IMR-90 (cell line): ENCODE measurements around the gene MTCL3.

ENCODE experiments used
- ATAC-seq: fragments of 200-7000 bp; cut with Tn5 transposase; 2 replicates; pipeline ENCODE4 v1.9.1; 2020; ENCODE audit warnings: low read depth, mild to moderate bottlenecking, moderate library complexity
- BruUV-seq: library from RNA; stranded (reverse); fragments of 400-500 nt; replicated peaks from 2 replicates; lab custom pipeline; 2021; lab: Mats Ljungman, UMichigan
- CTCF ChIA-PET: fragments of 300-600 bp; formaldehyde crosslinking; extraction: SDS; loops from one replicate; lab custom pipeline; 2021; ENCODE audit warnings: antibody characterized with exemption; lab: Yijun Ruan, JAX
- POLR2A ChIA-PET: fragments of 300-600 bp; sonication (Branson Sonifier 250); formaldehyde crosslinking; loops from one replicate; lab custom pipeline; 2022; ENCODE audit warnings: antibody characterized with exemption; ENCODE audit not compliant: unreplicated experiment; lab: Charles Lee
- DNase-seq: peaks from one replicate; pipeline ENCODE4 v3.0.0; 2013
- H2AFZ ChIP-seq: replicated peaks from 2 replicates; pipeline ENCODE3; 2013; ENCODE audit warnings: low read length, mild to moderate bottlenecking; ENCODE audit not compliant: poor library complexity
- H2AK5ac ChIP-seq: 2 replicates; pipeline ENCODE4 v1.6.1; 2013; ENCODE audit warnings: low read depth, low read length, inconsistent platforms
- H2AK9ac ChIP-seq: replicated peaks from 2 replicates; pipeline ENCODE3; 2013; ENCODE audit warnings: mild to moderate bottlenecking, low read depth, low read length, moderate library complexity; ENCODE audit not compliant: poor library complexity
- H2BK120ac ChIP-seq: 2 replicates; pipeline ENCODE4 v1.6.1; 2013; ENCODE audit warnings: low read depth, low read length, inconsistent platforms
- H2BK15ac ChIP-seq: 3 replicates; pipeline ENCODE4 v1.6.1; 2013; ENCODE audit warnings: low read depth, low read length, inconsistent platforms
- H2BK20ac ChIP-seq: 2 replicates; pipeline ENCODE4 v1.6.1; 2013; ENCODE audit warnings: low read depth, mild to moderate bottlenecking, inconsistent platforms, low read length, moderate library complexity
- H2BK5ac ChIP-seq: 2 replicates; pipeline ENCODE4 v1.6.1; 2013; ENCODE audit warnings: mild to moderate bottlenecking, low read depth, low read length, inconsistent platforms; ENCODE audit not compliant: poor library complexity, severe bottlenecking
- H3K14ac ChIP-seq: replicated peaks from 2 replicates; pipeline ENCODE4 v1.6.1; 2013; ENCODE audit warnings: low read depth, low read length, inconsistent platforms
- H3K18ac ChIP-seq: 2 replicates; pipeline ENCODE4 v1.6.1; 2013; ENCODE audit warnings: low read depth, low read length, control low read depth
- H3K23ac ChIP-seq: 2 replicates; pipeline ENCODE4 v1.6.1; 2013; ENCODE audit warnings: low read depth, low read length, inconsistent platforms
- H3K27ac ChIP-seq: 2 replicates; pipeline ENCODE4 v1.5.1; 2013; ENCODE audit warnings: mild to moderate bottlenecking, control low read depth, low read length; ENCODE audit not compliant: insufficient read depth
- H3K27me3 ChIP-seq: 2 replicates; pipeline ENCODE4 v1.6.1; 2013; ENCODE audit warnings: low read length; ENCODE audit not compliant: control insufficient read depth, insufficient read depth
- H3K36me3 ChIP-seq: 2 replicates; pipeline ENCODE4 v1.6.1; 2013; ENCODE audit warnings: low read length, mixed read lengths; ENCODE audit not compliant: control insufficient read depth, insufficient read depth
- H3K4ac ChIP-seq: 2 replicates; pipeline ENCODE4 v1.6.1; 2013; ENCODE audit warnings: low read depth, low read length, inconsistent platforms
- H3K4me1 ChIP-seq: 2 replicates; pipeline ENCODE4 v1.6.1; 2013; ENCODE audit warnings: low read length, mixed read lengths; ENCODE audit not compliant: control insufficient read depth, insufficient read depth
- H3K4me2 ChIP-seq: 2 replicates; pipeline ENCODE4 v1.6.1; 2013; ENCODE audit warnings: low read depth, mild to moderate bottlenecking, control low read depth, low read length, moderate library complexity
- H3K4me3 ChIP-seq: 2 replicates; pipeline ENCODE4 v1.5.1; 2013; ENCODE audit warnings: low read depth, mild to moderate bottlenecking, control low read depth, low read length, moderate library complexity; ENCODE audit not compliant: insufficient read depth
- H3K56ac ChIP-seq: 2 replicates; pipeline ENCODE4 v1.6.1; 2013; ENCODE audit warnings: low read length, inconsistent platforms; ENCODE audit not compliant: insufficient read depth; ENCODE audit errors: extremely low read depth
- H3K79me1 ChIP-seq, 2 experiments: 2 replicates each; pipeline ENCODE4 v1.6.1; 2013; ENCODE audit warnings: low read length in 2 of 2, inconsistent platforms in 1 of 2, low read depth in 1 of 2
- H3K9ac ChIP-seq: 2 replicates; pipeline ENCODE4 v1.6.1; 2013; ENCODE audit warnings: low read depth, low read length, control low read depth
- H3K9me1 ChIP-seq: 2 replicates; pipeline ENCODE4 v1.6.1; 2013; ENCODE audit warnings: low read length, inconsistent platforms; ENCODE audit not compliant: insufficient read depth
- H3K9me3 ChIP-seq: 2 replicates; pipeline ENCODE4 v1.6.1; 2013; ENCODE audit warnings: low read length; ENCODE audit not compliant: control insufficient read depth, insufficient read depth
- H4K20me1 ChIP-seq: 2 replicates; pipeline ENCODE4 v1.6.1; 2013; ENCODE audit warnings: low read length, inconsistent platforms; ENCODE audit not compliant: insufficient read depth
- H4K5ac ChIP-seq: 2 replicates; pipeline ENCODE4 v1.6.1; 2013; ENCODE audit warnings: mild to moderate bottlenecking, low read depth, low read length, control low read depth
- H4K8ac ChIP-seq, 2 experiments: 2 replicates each; pipeline ENCODE4 v1.6.1; 2013; ENCODE audit warnings: low read depth in 2 of 2, low read length in 2 of 2, control low read depth in 1 of 2, inconsistent platforms in 1 of 2
- H4K91ac ChIP-seq: 2 replicates; pipeline ENCODE4 v1.6.1; 2013; ENCODE audit warnings: low read depth, low read length, inconsistent platforms; ENCODE audit not compliant: insufficient read depth
- BHLHE40 ChIP-seq: fragments of 150-350 bp; IDR thresholded peaks from 2 replicates; pipeline ENCODE4 v1.6.1; 2016; ENCODE audit warnings: mild to moderate bottlenecking, low read depth, low read length
- MAZ ChIP-seq: IDR thresholded peaks from 2 replicates; pipeline ENCODE4 v1.6.1; 2012; ENCODE audit warnings: low read depth, mild to moderate bottlenecking, low read length, improper control_type of control experiment, moderate library complexity, borderline replicate concordance
- NFE2L2 ChIP-seq: fragments of 150-350 bp; IDR thresholded peaks from 2 replicates; pipeline ENCODE4 v1.6.1; 2016; ENCODE audit warnings: low read depth, mild to moderate bottlenecking, low read length
- RAD21 ChIP-seq: IDR thresholded peaks from 2 replicates; pipeline ENCODE4 v1.6.1; 2012; ENCODE audit warnings: low read length, improper control_type of control experiment
- SMC3 ChIP-seq: fragments of 150-350 bp; IDR thresholded peaks from 2 replicates; pipeline ENCODE4 v1.6.1; 2016; ENCODE audit warnings: low read depth, mild to moderate bottlenecking, antibody characterized with exemption, low read length, moderate library complexity
- USF2 ChIP-seq: fragments of 150-350 bp; IDR thresholded peaks from 2 replicates; pipeline ENCODE4 v1.6.1; 2017; ENCODE audit warnings: mild to moderate bottlenecking, antibody characterized with exemption, low read length, low read depth
- WGBS, 2 experiments: methylation state at CpG; one replicate each; pipeline versions ENCODE4 v1.1.5 to v1.1.7; 2013; ENCODE audit warnings: missing lambda C conversion rate in 2 of 2; ENCODE audit not compliant: insufficient read length in 1 of 2; ENCODE audit errors: extremely low coverage in 2 of 2; 5-methylcytosine and 5-hydroxymethylcytosine counted together
- dilution Hi-C: fragments of 300-500 bp; cut with HindIII; formaldehyde crosslinking; loops from one replicate; pipeline ENCODE4 v1.14.3; 2018; ENCODE audit warnings: low sequenced_read_pairs; ENCODE audit not compliant: unreplicated experiment
- in situ Hi-C: fragments of 300-500 bp; cut with MboI; formaldehyde crosslinking; loops from 3 replicates; pipeline ENCODE4 v1.14.3; 2019; ENCODE audit warnings: low sequenced_read_pairs, inconsistent platforms, mixed read lengths
- intact Hi-C: fragments of 100-400 bp; cut with micrococcal nuclease; formaldehyde crosslinking; loops from 2 replicates; pipeline ENCODE4 v1.10.0; 2022

The MTCL3 gene

GRCh38 chr6:127503022-127503421 is 16.1 kb downstream of the MTCL3 start:
- Histone ChIP-seq H4K91ac (no peak overlapping the region), H2BK15ac (no peak overlapping the region), H3K9me1 (no peaks in the 10 kb centered on the region), H2BK20ac (no peak overlapping the region), H3K18ac (no peak overlapping the region), H3K4ac (no peak overlapping the region), H2AFZ (no peak overlapping the region), H2AK5ac (no peak overlapping the region), H2BK120ac (no peak overlapping the region), H2BK5ac (no peak overlapping the region), H3K36me3 (no peaks in the 10 kb centered on the region), H3K27me3 (no peaks in the 10 kb centered on the region), H4K20me1 (no peaks in the 10 kb centered on the region), H3K4me1 (no peaks in the 10 kb centered on the region), H3K4me3 (no peak overlapping the region), H3K23ac (no peak overlapping the region), H3K9ac (no peak overlapping the region), H3K79me1 (no peaks in the 10 kb centered on the region; a peak in 1 of 4 replicates), H2AK9ac (no peak overlapping the region), H3K27ac (no peak overlapping the region), H3K9me3 (no peaks in the 10 kb centered on the region), H3K4me2 (no peak overlapping the region), H4K5ac (no peak overlapping the region), H3K14ac (no peak overlapping the region), H3K56ac (no peak overlapping the region), H4K8ac (no peak overlapping the region)
- intact Hi-C loops (no loop called here), dilution Hi-C loops (no loop called here), in situ Hi-C loops (no loop called here)
- TF ChIP-seq NFE2L2 (no peak), USF2 (no peak), SMC3 (no peak), RAD21 (no peak), MAZ (no peak), BHLHE40 (no peak)
- BruUV-seq: no TSS peak
- no CpG with 5 or more reads among the region's 3 CpGs for WGBS, 2 experiments
- POLR2A ChIA-PET: no interaction called here
- CTCF ChIA-PET: no interaction called here
- DNase-seq (no peak), ATAC-seq (no peak)
